ENCODE measurements around the gene ZNG1B. TPM values are rescaled to one million over a fixed set of nuclear protein-coding genes. Genes with fewer than 3 reads are reported as not detected.
"Not testable (repeated sequence)": the region's sequence is repeated elsewhere in the genome, so short reads cannot be mapped to it uniquely, and the experiment has no call there.

The ZNG1B gene
- total RNA-seq, 1 experiment from 2014 or later, result 37.5 TPM

DNA sequence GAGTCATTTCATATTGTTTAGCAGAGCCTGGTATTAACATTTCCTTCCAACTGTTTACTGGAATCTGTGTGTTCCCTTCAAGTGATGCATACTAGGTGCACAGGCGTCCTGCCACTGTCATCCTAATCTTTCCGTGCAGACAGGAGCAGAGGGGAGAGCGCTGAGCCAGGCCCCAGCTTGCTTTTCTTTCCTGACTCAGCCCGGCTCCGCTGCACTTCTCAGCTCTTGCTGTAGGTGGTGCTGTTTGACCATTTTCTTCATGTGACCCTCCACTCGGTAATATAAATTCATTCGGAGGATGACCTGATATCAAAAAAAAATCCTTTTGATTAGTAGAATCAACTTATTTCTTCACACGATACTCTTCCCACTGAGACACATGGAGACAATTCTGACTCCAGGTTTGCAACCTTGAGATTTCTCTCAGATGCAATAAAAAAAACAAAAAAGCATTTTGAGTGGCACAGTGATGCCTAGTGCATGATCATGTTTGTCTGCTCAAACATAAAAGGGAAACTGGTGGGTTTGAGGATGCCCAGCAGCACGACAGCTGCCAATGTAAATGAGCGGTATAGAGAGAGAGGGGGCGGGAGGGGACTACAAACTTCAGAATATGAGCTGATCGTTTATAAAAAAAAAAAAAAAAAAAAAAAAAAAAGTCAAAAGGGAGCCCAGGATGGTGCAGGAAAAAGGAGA is 90.0 kb downstream of the ZNG1B start:
- POLR2A ChIA-PET (ENCODE audit: unreplicated experiment); H3K4me1 ChIP-seq (replicated peaks; ENCODE audit: insufficient read depth); H3K9me3 ChIP-seq (ENCODE audit: insufficient read depth, low read depth); H2AFZ ChIP-seq; H3K36me3 ChIP-seq (ENCODE audit: low read depth); H3F3A ChIP-seq (ENCODE audit: insufficient read depth, low read depth); H3K79me2 ChIP-seq (ENCODE audit: low read depth); H3K27ac ChIP-seq; intact Hi-C loops (cut with micrococcal nuclease; ENCODE audit: unreplicated experiment); H3K9me2 ChIP-seq (ENCODE audit: insufficient read depth); CTCF ChIA-PET; H3K4me3 ChIP-seq; H4K20me1 ChIP-seq (ENCODE audit: insufficient read depth); BruUV-seq (replicated peaks); H3K4me2 ChIP-seq; DNase-seq; H3K27me3 ChIP-seq (ENCODE audit: insufficient read depth, low read depth): not testable (repeated sequence)
- peak; percentile 36 for TF ChIP-seq CTCF (conservative IDR thresholded peaks at IDR 0.05)

- H3K36me3 ChIP-seq (ENCODE audit: low read depth); DNase-seq; H3K9me3 ChIP-seq (ENCODE audit: insufficient read depth, low read depth); H3F3A ChIP-seq (ENCODE audit: insufficient read depth, low read depth); H4K20me1 ChIP-seq (ENCODE audit: insufficient read depth); CTCF ChIA-PET; H2AFZ ChIP-seq; H3K27me3 ChIP-seq (ENCODE audit: insufficient read depth, low read depth); H3K4me1 ChIP-seq (replicated peaks; ENCODE audit: insufficient read depth); intact Hi-C loops (cut with micrococcal nuclease; ENCODE audit: unreplicated experiment); POLR2A ChIA-PET (ENCODE audit: unreplicated experiment); H3K9me2 ChIP-seq (ENCODE audit: insufficient read depth); H3K4me2 ChIP-seq; H3K79me2 ChIP-seq (ENCODE audit: low read depth); H3K4me3 ChIP-seq; BruUV-seq (replicated peaks); H3K27ac ChIP-seq: not testable (repeated sequence)
Observed at GRCh38 chr2:113528126-113528525, 90.6 kb downstream of the ZNG1B start.

GRCh38 chr2:113528904-113529303 is 91.4 kb downstream of the ZNG1B start:
- BruUV-seq (replicated peaks); POLR2A ChIA-PET (ENCODE audit: unreplicated experiment): not testable (repeated sequence)

GRCh38 chr2:113532991-113533390 is 95.5 kb downstream of the ZNG1B start:
- CTCF ChIA-PET; BruUV-seq (replicated peaks); H4K20me1 ChIP-seq (ENCODE audit: insufficient read depth); H3K79me2 ChIP-seq (ENCODE audit: low read depth); H3K27ac ChIP-seq; intact Hi-C loops (cut with micrococcal nuclease; ENCODE audit: unreplicated experiment); H3K4me2 ChIP-seq; H2AFZ ChIP-seq; H3K4me3 ChIP-seq; POLR2A ChIA-PET (ENCODE audit: unreplicated experiment); H3K36me3 ChIP-seq (ENCODE audit: low read depth); H3K9me3 ChIP-seq (ENCODE audit: insufficient read depth, low read depth); H3K9me2 ChIP-seq (ENCODE audit: insufficient read depth); H3K4me1 ChIP-seq (replicated peaks; ENCODE audit: insufficient read depth); H3F3A ChIP-seq (ENCODE audit: insufficient read depth, low read depth); DNase-seq; H3K27me3 ChIP-seq (ENCODE audit: insufficient read depth, low read depth): not testable (repeated sequence)

More at GRCh38 chr2:113528904-113529303, 91.4 kb downstream of the ZNG1B start:
- DNase-seq; H3K9me2 ChIP-seq (ENCODE audit: insufficient read depth); CTCF ChIA-PET; H3F3A ChIP-seq (ENCODE audit: insufficient read depth, low read depth); H3K27me3 ChIP-seq (ENCODE audit: insufficient read depth, low read depth); H3K79me2 ChIP-seq (ENCODE audit: low read depth); H4K20me1 ChIP-seq (ENCODE audit: insufficient read depth); H3K36me3 ChIP-seq (ENCODE audit: low read depth); H3K9me3 ChIP-seq (ENCODE audit: insufficient read depth, low read depth); intact Hi-C loops (cut with micrococcal nuclease; ENCODE audit: unreplicated experiment); H3K4me1 ChIP-seq (replicated peaks; ENCODE audit: insufficient read depth); H3K4me2 ChIP-seq; H3K27ac ChIP-seq; H3K4me3 ChIP-seq; H2AFZ ChIP-seq: not testable (repeated sequence)

- BruUV-seq (replicated peaks); H3K27ac ChIP-seq; H3K4me3 ChIP-seq; H3K4me2 ChIP-seq; CTCF ChIA-PET; H3K79me2 ChIP-seq (ENCODE audit: low read depth); DNase-seq; H4K20me1 ChIP-seq (ENCODE audit: insufficient read depth); POLR2A ChIA-PET (ENCODE audit: unreplicated experiment); H3K9me3 ChIP-seq (ENCODE audit: insufficient read depth, low read depth); H3K4me1 ChIP-seq (replicated peaks; ENCODE audit: insufficient read depth); intact Hi-C loops (cut with micrococcal nuclease; ENCODE audit: unreplicated experiment); H3K9me2 ChIP-seq (ENCODE audit: insufficient read depth); H2AFZ ChIP-seq; H3K36me3 ChIP-seq (ENCODE audit: low read depth); H3K27me3 ChIP-seq (ENCODE audit: insufficient read depth, low read depth); H3F3A ChIP-seq (ENCODE audit: insufficient read depth, low read depth): not testable (repeated sequence)
Observed at GRCh38 chr2:113536573-113536972, 99.1 kb downstream of the ZNG1B start.

GRCh38 chr2:113540834-113541203 is 103.3 kb downstream of the ZNG1B start:
- intact Hi-C loops (cut with micrococcal nuclease; ENCODE audit: unreplicated experiment); H3K36me3 ChIP-seq (ENCODE audit: low read depth); H3K9me3 ChIP-seq (ENCODE audit: insufficient read depth, low read depth); H3K27me3 ChIP-seq (ENCODE audit: insufficient read depth, low read depth); H3K79me2 ChIP-seq (ENCODE audit: low read depth); H2AFZ ChIP-seq; H4K20me1 ChIP-seq (ENCODE audit: insufficient read depth); DNase-seq; H3K4me2 ChIP-seq; BruUV-seq (replicated peaks); H3K9me2 ChIP-seq (ENCODE audit: insufficient read depth); H3F3A ChIP-seq (ENCODE audit: insufficient read depth, low read depth); POLR2A ChIA-PET (ENCODE audit: unreplicated experiment); H3K4me1 ChIP-seq (replicated peaks; ENCODE audit: insufficient read depth); H3K27ac ChIP-seq; CTCF ChIA-PET; H3K4me3 ChIP-seq: not testable (repeated sequence)

- H3K79me2 ChIP-seq (ENCODE audit: low read depth); H2AFZ ChIP-seq; H3K9me3 ChIP-seq (ENCODE audit: insufficient read depth, low read depth); H4K20me1 ChIP-seq (ENCODE audit: insufficient read depth); H3K27me3 ChIP-seq (ENCODE audit: insufficient read depth, low read depth); H3K27ac ChIP-seq; H3K9me2 ChIP-seq (ENCODE audit: insufficient read depth); H3K36me3 ChIP-seq (ENCODE audit: low read depth); CTCF ChIA-PET; DNase-seq; intact Hi-C loops (cut with micrococcal nuclease; ENCODE audit: unreplicated experiment); BruUV-seq (replicated peaks); H3F3A ChIP-seq (ENCODE audit: insufficient read depth, low read depth); H3K4me1 ChIP-seq (replicated peaks; ENCODE audit: insufficient read depth); H3K4me2 ChIP-seq; POLR2A ChIA-PET (ENCODE audit: unreplicated experiment); H3K4me3 ChIP-seq: not testable (repeated sequence)
Observed at GRCh38 chr2:113541204-113541975, 103.9 kb downstream of the ZNG1B start.
